GM12878 (cell line): ENCODE results near the gene CLEC5A. TPM values are rescaled to one million over a fixed set of nuclear protein-coding genes. Genes with fewer than 3 reads are reported as not detected.

Source experiments
- ATAC-seq: fragments of 200-7000 bp; cut with Tn5 transposase; 3 replicates; pipeline ENCODE4 v1.9.1; 2020; ENCODE audit warnings: mild to moderate bottlenecking, moderate library complexity
- BruUV-seq: library from RNA; stranded (reverse); fragments of 400-500 nt; replicated peaks from 2 replicates; lab custom pipeline; 2021; lab: Mats Ljungman, UMichigan
- CTCF ChIA-PET: fragments of 300-600 bp; sonication (Branson Sonifier 250); formaldehyde crosslinking; extraction: SDS; loops from one replicate; lab custom pipeline; 2021; ENCODE audit warnings: inconsistent platforms; lab: Yijun Ruan, JAX
- POLR2A ChIA-PET: fragments of 350-600 bp; formaldehyde crosslinking; extraction: SDS; loops from one replicate; lab custom pipeline; 2021; ENCODE audit warnings: inconsistent platforms; lab: Charles Lee
- RAD21 ChIA-PET: fragments of 300-600 bp; sonication (Branson Sonifier 250); formaldehyde crosslinking; loops from one replicate; lab custom pipeline; 2023; ENCODE audit warnings: antibody characterized with exemption; ENCODE audit not compliant: unreplicated experiment; lab: Charles Lee
- SMC1A ChIA-PET: fragments of 300-600 bp; sonication (Branson Sonifier 250); formaldehyde crosslinking; loops from one replicate; lab custom pipeline; 2023; ENCODE audit not compliant: unreplicated experiment, uncharacterized antibody; lab: Charles Lee
- DNase-seq: peaks from one replicate; pipeline ENCODE4 v3.0.0-alpha.2; 2011; ENCODE audit warnings: low read depth, low spot score
- FAIRE-seq: peaks from 3 replicates; lab custom pipeline; 2011; peaks lifted over from hg19 to GRCh38; lab: Jason Lieb, UNC
- H2AFZ ChIP-seq: 2 replicates; pipeline ENCODE4 v1.6.0; 2011; ENCODE audit warnings: low read depth, low read length, control low read depth; ENCODE audit not compliant: control insufficient read depth
- H3K27ac ChIP-seq: 2 replicates; pipeline ENCODE4 v1.5.1; 2011; ENCODE audit warnings: control low read depth; ENCODE audit not compliant: control insufficient read depth, insufficient read depth
- H3K27me3 ChIP-seq, 2 experiments: replicated peaks in 1 of 2; 2 replicates each; pipeline versions ENCODE4 v1.6.0 to v1.6.1; 2011; ENCODE audit warnings: low read length in 1 of 2; ENCODE audit not compliant: control insufficient read depth in 2 of 2, insufficient read depth in 2 of 2
- H3K36me3 ChIP-seq, 2 experiments: 2 replicates each; pipeline ENCODE4 v1.5.1; 2011; ENCODE audit warnings: low read length in 1 of 2; ENCODE audit not compliant: control insufficient read depth in 2 of 2, insufficient read depth in 2 of 2
- H3K4me1 ChIP-seq: 2 replicates; pipeline ENCODE4 v1.6.1; 2011; ENCODE audit warnings: mild to moderate bottlenecking, low read length, moderate library complexity, mixed read lengths; ENCODE audit not compliant: control insufficient read depth, insufficient read depth
- H3K4me2 ChIP-seq: 2 replicates; pipeline ENCODE4 v1.6.0; 2011; ENCODE audit warnings: control low read depth; ENCODE audit not compliant: control insufficient read depth, insufficient read depth
- H3K4me3 ChIP-seq: fragments of 200-600 bp; sonication (generic); 2 replicates; pipeline ENCODE4 v1.5.1; 2016
- H3K79me2 ChIP-seq: 2 replicates; pipeline ENCODE4 v1.6.0; 2011; ENCODE audit warnings: low read length; ENCODE audit not compliant: control insufficient read depth, insufficient read depth
- H3K9ac ChIP-seq: 2 replicates; pipeline ENCODE4 v1.8.0; 2011; ENCODE audit warnings: low read length, control low read depth, mixed read lengths; ENCODE audit not compliant: control insufficient read depth, insufficient read depth
- H3K9me3 ChIP-seq: replicated peaks from 3 replicates; pipeline ENCODE4 v1.5.1; 2011; ENCODE audit warnings: mild to moderate bottlenecking, low read length; ENCODE audit not compliant: control insufficient read depth, insufficient read depth
- H4K20me1 ChIP-seq: 2 replicates; pipeline ENCODE4 v1.6.0; 2011; ENCODE audit not compliant: control insufficient read depth, insufficient read depth
- BHLHE40 ChIP-seq, 2 experiments: fragments of 450-650 bp in 1 of 2; IDR thresholded peaks; 2 replicates each; pipeline ENCODE4 v1.6.1; 2011 to 2017; ENCODE audit warnings: low read depth in 2 of 2, borderline replicate concordance in 1 of 2, improper control_type of control experiment in 1 of 2, low read length in 1 of 2, mild to moderate bottlenecking in 1 of 2
- JUND ChIP-seq: IDR thresholded peaks from 2 replicates; pipeline ENCODE4 v1.6.1; 2012; ENCODE audit warnings: low read depth, mild to moderate bottlenecking, low read length, improper control_type of control experiment, moderate library complexity
- MLLT1 ChIP-seq: fragments of 450-650 bp; IDR thresholded peaks from 2 replicates; pipeline ENCODE4 v1.6.1; 2016; ENCODE audit warnings: mild to moderate bottlenecking
- MTA2 ChIP-seq: fragments of 450-650 bp; IDR thresholded peaks from 2 replicates; pipeline ENCODE4 v1.6.1; 2016; ENCODE audit warnings: low read depth, mild to moderate bottlenecking, moderate library complexity
- NFYB ChIP-seq: IDR thresholded peaks from 2 replicates; pipeline ENCODE4 v1.6.1; 2011; ENCODE audit warnings: low read depth, mild to moderate bottlenecking, low read length, improper control_type of control experiment, moderate library complexity; ENCODE audit not compliant: insufficient read depth
- RCOR1 ChIP-seq: conservative IDR thresholded peaks from 2 replicates; pipeline ENCODE4 v1.6.1; 2012; ENCODE audit warnings: low read depth, low read length, improper control_type of control experiment
- SIX5 ChIP-seq: IDR thresholded peaks from 2 replicates; pipeline ENCODE4 v1.6.1; 2011; ENCODE audit warnings: mild to moderate bottlenecking, low read depth, low read length, moderate library complexity; ENCODE audit not compliant: severe bottlenecking
- USF2 ChIP-seq: IDR thresholded peaks from 2 replicates; pipeline ENCODE4 v1.6.1; 2011; ENCODE audit warnings: low read depth, low read length, improper control_type of control experiment, borderline replicate concordance
- ZNF384 ChIP-seq: IDR thresholded peaks from 2 replicates; pipeline ENCODE4 v1.6.1; 2012; ENCODE audit warnings: low read depth, mild to moderate bottlenecking, low read length, improper control_type of control experiment, borderline replicate concordance
- WGBS: methylation state at CpG from one replicate; pipeline ENCODE4 v1.1.6; 2016; ENCODE audit warnings: low lambda C conversion rate; ENCODE audit not compliant: insufficient replicate concordance, insufficient coverage; ENCODE audit errors: missing lambda C conversion rate; 5-methylcytosine and 5-hydroxymethylcytosine counted together
- in situ Hi-C: fragments of 300-500 bp; cut with MboI; formaldehyde crosslinking; loops from 9 replicates; pipeline ENCODE4 v1.14.3; 2018; ENCODE audit warnings: mixed read lengths
- intact Hi-C: fragments of 100-400 bp; cut with micrococcal nuclease; formaldehyde crosslinking; loops from one replicate; pipeline ENCODE4 v1.14.2; 2022; ENCODE audit not compliant: unreplicated experiment
- polyA plus RNA-seq, 11 experiments: library from polyadenylated mRNA; depleted of rRNA in 4 of 11; unstranded in 6 of 11; stranded (reverse) in 5 of 11; fragments of >200 nt; fragmentation: Nextera tagmentation in 4 of 11; fragmentation: Illumina TruSeq in 1 of 11; extraction: Ambion mirVana in 4 of 11; extraction: Trizol in 1 of 11; gene quantifications; 1 replicate in 1 of 11; 2 replicates in 10 of 11; pipeline versions ENCODE4 v1.2.1 to v1.2.3, GENCODE V29; 2011 to 2016; ENCODE audit warnings: inconsistent platforms in 2 of 11, missing spikeins in 2 of 11, low read depth in 1 of 11
- total RNA-seq, 4 experiments: library from RNA; depleted of rRNA in 3 of 4; stranded (reverse); fragments of >200 nt in 3 of 4; fragmentation: Illumina TruSeq in 1 of 4; extraction: Trizol in 1 of 4; gene quantifications; 2 replicates each; pipeline versions ENCODE4 v1.2.1 to v1.2.3, GENCODE V29; 2013 to 2021

The CLEC5A gene
- total and polyA plus RNA-seq, 10 of the 15 experiments (the other 5 are each of a cell fraction or from before 2014, with no cell fraction given), result not detected

GRCh38 chr7:141949451-141949850 is 2.7 kb upstream of the CLEC5A start:
- FAIRE-seq (no peak), DNase-seq (no peak), ATAC-seq (no peak)
- CTCF ChIA-PET, result interaction anchor here (0.6 to 1.5 kb wide), 2 partner anchors 27 to 341 kb away, joined by 4 read pairs; no protein-coding TSS in a partner anchor
- H3K36me3 ChIP-seq, result no peaks in the 10 kb centered on the region
- H2AFZ ChIP-seq, result no peak overlapping the region
- in situ Hi-C loops (no loop called here), intact Hi-C loops (no loop called here)
- H3K4me2 ChIP-seq, result no peak overlapping the region
- no peak overlapping the region for H3K4me3 ChIP-seq
- no peaks in the 10 kb centered on the region for H3K79me2 ChIP-seq
- H3K4me1 ChIP-seq, result no peaks in the 10 kb centered on the region
- no peak overlapping the region for H3K27ac ChIP-seq
- H4K20me1 ChIP-seq, result no peaks in the 10 kb centered on the region
- RAD21 ChIA-PET, result no interaction called here
- TF ChIP-seq JUND (no peak), MTA2 (no peak), BHLHE40 (IDR thresholded peaks at IDR 0.05; ENCODE audit: borderline replicate concordance in 1 of 2, low read depth in 2 of 2, low read length in 1 of 2) (no peak)
- no peaks in the 10 kb centered on the region for H3K9me3 ChIP-seq
- 0% methylated on average over 2 of the region's 2 CpGs for WGBS
- H3K9ac ChIP-seq, result no peak overlapping the region
- no TSS peak for BruUV-seq
- SMC1A ChIA-PET, result no interaction called here
- no peaks in the 10 kb centered on the region for H3K27me3 ChIP-seq
- POLR2A ChIA-PET, result no interaction called here

GRCh38 chr7:141949021-141949420 is 2.2 kb upstream of the CLEC5A start:
- RAD21 ChIA-PET, result no interaction called here
- WGBS, result 50% methylated on average over 2 of the region's 2 CpGs
- Histone ChIP-seq H3K9ac (no peak overlapping the region), H3K4me1 (no peaks in the 10 kb centered on the region), H3K27ac (no peak overlapping the region), H3K4me3 (no peak overlapping the region), H3K9me3 (no peaks in the 10 kb centered on the region), H3K4me2 (no peak overlapping the region), H4K20me1 (no peaks in the 10 kb centered on the region), H3K27me3 (no peaks in the 10 kb centered on the region), H3K36me3 (no peaks in the 10 kb centered on the region), H3K79me2 (no peaks in the 10 kb centered on the region), H2AFZ (no peak overlapping the region)
- intact Hi-C loops (no loop called here), in situ Hi-C loops (no loop called here)
- POLR2A ChIA-PET, result no interaction called here
- no peak for FAIRE-seq
- no TSS peak for BruUV-seq
- TF ChIP-seq RCOR1 (no peak), MLLT1 (no peak), SIX5 (no peak), MTA2 (no peak), USF2 (no peak), NFYB (no peak), ZNF384 (no peak)
- SMC1A ChIA-PET, result no interaction called here
- no peak for DNase-seq
- ATAC-seq, result no peak
- CTCF ChIA-PET, result interaction anchor here (0.6 kb wide), 1 partner anchor 342 kb away, joined by 4 read pairs; no protein-coding TSS in a partner anchor
